Thyroid gland (tissue), 4 donors: ENCODE data around the gene FAAP100.

ENCODE experiments used
- CTCF ChIP-seq, 6 experiments: fragments of 200-600 bp in 3 of 6; fragments of 450-650 bp in 3 of 6; sonication (generic) in 3 of 6; IDR thresholded peaks; one replicate each; pipeline ENCODE4 v1.5.1; 2016 to 2019; ENCODE audit warnings: antibody characterized with exemption in 6 of 6, mild to moderate bottlenecking in 2 of 6, inconsistent platforms in 1 of 6, moderate library complexity in 1 of 6
- POLR2A ChIP-seq, 2 donors: fragments of 450-650 bp; IDR thresholded peaks; one replicate each; pipeline ENCODE4 v1.6.1; 2017; ENCODE audit warnings: antibody characterized with exemption in 2 of 2, mild to moderate bottlenecking in 2 of 2, moderate library complexity in 1 of 2

GRCh38 chr17:81579298-81579697 is 27.1 kb upstream of the FAAP100 start:
- TF ChIP-seq CTCF (IDR thresholded peaks at IDR 0.05) (no peak), POLR2A (IDR thresholded peaks at IDR 0.05) (no peak)
